EH (cell line): ENCODE results near the gene MAP3K1.
"Not testable (repeated sequence)": the region's sequence is repeated elsewhere in the genome, so short reads cannot be mapped to it uniquely, and the experiment has no call there.

Source experiments
- DNase-seq: peaks from one replicate; pipeline ENCODE4 v3.0.0-alpha.2; 2015; ENCODE audit warnings: low read depth

The MAP3K1 gene

DNA sequence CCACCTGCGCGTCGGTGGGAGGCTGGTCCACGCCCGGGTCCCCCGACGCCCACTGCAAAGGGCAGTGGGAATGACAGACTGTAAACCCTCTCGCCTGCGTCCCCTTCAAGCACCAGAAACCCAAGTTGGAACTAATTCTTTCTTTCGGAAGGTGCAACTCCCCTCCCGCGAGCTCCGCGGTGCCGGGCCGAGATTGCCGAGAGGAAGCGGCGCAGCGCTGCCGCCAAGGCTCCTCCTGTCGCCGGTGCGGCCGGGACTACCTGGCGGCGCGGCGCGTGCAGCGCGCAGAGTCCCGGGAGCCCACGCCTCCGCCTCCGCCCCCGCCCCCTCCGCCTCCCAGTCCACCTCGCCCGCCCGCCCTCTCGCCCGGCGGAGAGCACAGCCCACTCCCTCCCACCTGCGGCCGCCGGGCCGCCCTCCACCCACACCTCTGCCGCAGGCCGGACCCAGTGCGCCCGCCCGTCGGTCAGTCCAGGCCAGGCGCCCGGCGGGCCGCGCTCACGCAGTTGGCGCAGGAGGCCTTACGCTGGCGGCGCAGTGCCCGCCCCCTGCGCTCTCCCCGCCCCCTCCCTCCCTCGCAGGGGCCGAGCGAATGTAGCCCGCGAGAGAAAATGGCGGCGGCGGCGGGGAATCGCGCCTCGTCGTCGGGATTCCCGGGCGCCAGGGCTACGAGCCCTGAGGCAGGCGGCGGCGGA, at the start of gene MAP3K1:
TSS of gene MAP3K1 (plus strand) at position 587 of the 695 bp plus-strand sequence. CDS start at position 612, 25 bp downstream.
- peak; percentile 72 for DNase-seq

DNA sequence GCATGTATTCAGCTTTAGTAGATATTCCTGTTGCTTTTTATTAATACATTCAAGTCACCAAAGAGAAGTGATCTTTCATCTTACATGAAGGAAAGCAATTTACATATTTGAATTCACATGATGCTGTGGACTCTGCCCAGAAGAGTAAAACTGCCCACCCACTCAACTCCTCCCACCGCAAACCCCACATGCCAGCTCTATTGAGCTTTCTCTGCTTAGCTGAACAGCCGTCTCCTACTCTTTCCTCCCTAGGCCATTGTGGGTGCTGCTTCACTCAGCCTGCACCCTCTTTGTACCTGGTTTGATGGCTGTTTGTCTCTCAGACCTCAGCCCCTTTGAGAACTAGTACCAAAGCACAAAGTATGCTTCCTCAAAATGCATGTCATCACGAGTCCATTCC, 48.4 kb upstream of the MAP3K1 start:
- DNase-seq = no peak

GRCh38 chr5:56769875-56770604, 45.3 kb upstream of the MAP3K1 start:
- no peak for DNase-seq

DNA sequence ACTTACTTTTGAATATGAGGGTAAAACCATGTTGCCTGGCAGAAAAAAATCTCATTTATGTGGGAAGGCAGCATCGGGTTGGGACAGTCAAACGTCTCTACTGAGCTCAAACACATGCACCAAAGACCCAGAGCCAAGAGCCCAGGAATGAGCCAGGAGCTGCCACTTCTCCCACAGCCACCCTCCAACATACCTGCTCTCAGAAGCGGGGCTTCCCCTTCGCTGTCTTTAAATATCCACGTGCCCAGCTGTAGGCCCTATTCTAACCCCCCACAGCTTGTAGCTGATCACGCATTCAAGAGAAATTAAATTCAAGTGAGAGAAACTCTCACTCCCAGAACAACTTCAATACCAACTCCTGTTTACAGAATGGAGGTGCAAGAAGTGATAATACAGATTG, 42.6 kb upstream of the MAP3K1 start:
- DNase-seq = no peak

DNA sequence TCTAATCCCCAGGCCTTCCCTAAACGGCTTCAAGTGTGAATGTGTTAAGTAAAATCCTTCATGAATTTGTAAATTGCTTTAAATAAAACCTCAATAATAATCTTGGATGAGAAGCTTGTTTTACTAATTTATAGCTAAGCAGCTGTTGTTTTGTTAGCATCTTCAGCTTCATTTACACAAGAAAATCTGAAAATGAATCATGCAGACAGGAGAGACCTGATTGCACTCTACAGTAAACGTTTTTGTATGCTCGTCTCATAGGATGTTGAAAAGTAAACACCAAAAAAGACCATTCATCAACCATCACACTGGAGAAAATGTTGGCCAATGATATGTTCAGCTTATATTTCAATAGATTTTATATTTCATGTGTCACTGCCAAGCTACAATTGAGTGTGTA, 40.4 kb upstream of the MAP3K1 start:
- DNase-seq = no peak

- DNase-seq = not testable (repeated sequence)
Measured at GRCh38 chr5:56776212-56776846, 39.0 kb upstream of the MAP3K1 start.

- DNase-seq = no peak
Measured at GRCh38 chr5:56783261-56783660, 32.1 kb upstream of the MAP3K1 start.

- no peak for DNase-seq
Measured at GRCh38 chr5:56786346-56786745, 29.0 kb upstream of the MAP3K1 start.

DNA sequence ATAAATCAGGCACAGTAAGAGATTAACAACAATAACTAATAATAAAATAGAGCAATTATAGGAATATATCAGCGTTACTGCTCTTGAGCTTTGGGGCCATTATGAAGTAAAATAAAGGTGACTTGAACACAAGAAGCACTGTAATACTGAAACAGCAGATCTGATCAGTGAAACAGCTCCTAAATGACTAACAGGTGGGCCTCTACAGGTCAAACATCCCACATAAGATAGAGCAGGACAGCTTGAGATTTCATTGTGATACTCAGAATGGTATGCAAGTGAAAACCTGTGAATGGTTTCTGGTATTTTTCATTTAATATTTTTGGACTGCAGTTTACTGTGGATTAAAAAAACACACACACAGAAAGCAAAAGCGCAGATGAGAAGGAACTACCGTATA, 24.0 kb upstream of the MAP3K1 start:
- DNase-seq = no peak

DNA sequence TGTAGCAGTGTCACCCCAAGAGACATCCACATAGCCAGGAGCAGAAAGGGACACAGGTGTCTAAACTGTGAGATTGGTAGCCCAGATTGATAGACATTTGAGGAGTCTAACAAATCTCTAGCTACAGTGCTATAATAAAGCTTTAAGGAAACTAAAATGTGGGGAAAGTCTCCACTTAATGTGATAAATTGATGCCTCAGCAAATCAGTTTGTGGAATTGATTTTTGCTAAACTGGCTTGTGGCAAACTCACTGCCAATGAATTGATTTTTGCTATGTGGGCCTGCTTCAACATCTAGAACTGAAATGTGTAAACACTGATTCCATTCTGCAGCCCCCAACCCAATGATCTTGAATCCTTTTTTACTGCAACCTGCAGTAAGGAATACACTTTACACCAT, 16.8 kb upstream of the MAP3K1 start:
- no peak for DNase-seq

DNA sequence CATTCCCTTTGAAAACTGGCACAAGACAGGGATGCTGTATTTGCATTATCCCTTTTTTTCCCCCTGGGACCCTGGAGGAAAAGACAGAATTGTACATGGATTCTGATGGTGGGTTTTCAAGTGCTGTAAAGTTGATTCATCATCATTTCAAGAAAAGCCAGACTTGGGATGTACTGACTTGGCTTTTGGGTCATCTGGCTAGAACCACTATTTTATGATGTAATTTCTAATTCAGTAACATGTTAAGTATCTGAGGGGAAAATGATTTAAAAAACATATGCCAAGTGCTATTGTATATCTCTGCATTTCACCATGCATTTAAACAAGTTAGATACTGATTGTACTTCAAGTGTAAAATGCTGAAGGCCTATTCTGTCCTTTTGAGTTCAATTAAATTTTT, 15.2 kb upstream of the MAP3K1 start:
- no peak for DNase-seq

DNA sequence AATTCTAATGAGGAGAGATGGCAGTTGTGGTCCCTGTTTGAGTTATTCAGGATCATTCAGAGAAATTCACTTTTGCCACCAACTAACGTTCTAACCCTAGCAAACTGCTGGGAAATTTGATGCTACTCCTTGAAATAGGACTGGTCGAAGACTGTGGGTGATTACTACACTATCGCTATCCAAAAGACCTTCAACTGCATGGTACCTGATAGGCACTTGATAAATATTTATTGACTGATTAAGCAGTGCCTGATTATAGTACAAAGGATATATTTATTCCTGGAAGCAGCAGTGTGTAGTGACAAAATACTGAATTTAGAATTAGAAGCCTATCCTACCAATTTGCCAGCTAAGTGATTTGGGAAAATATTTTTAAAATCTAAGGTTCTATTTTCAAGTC, 14.1 kb upstream of the MAP3K1 start:
- no peak for DNase-seq

GRCh38 chr5:56802205-56802604, 13.1 kb upstream of the MAP3K1 start:
- no peak for DNase-seq

GRCh38 chr5:56803025-56803424, 12.3 kb upstream of the MAP3K1 start:
- DNase-seq = no peak

DNA sequence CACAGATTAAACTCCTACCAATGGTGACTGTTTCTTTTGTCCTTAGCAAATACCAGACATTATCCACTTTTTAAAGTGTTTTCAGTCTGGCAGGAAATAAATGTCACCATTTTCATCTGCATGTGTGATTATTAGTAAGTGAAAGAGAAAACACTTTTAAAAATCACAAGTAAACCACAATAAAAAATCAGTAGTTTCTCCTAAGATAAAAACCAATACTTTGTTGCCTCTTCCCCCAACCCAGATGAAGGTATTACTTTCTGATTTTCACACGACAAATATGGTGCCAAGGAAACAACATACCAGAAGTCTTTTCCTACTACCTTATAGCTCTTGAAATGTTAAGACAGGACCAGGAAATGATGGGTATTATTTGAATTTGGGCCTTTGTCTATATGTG, 11.5 kb upstream of the MAP3K1 start:
- DNase-seq = no peak

DNA sequence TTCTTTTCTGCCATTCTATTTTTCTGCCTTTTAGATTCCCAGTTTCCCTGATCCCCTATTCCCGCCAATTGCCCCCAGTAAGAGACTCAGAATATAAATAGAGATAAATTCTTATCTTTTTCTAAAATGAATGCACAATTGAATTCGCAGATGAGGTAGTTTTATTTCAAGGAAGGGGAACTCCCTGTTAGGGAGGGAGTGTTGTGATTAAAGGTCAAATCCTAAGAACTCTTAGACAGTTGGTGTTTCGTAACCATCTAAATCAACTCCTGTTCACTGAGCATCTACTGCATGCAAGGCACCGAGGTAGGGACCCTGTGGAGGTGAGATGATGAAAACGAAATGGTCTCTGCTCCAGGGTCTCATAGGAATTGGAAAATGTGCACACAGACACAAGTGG, 7.7 kb upstream of the MAP3K1 start:
- no peak for DNase-seq

GRCh38 chr5:56808211-56808610, 7.1 kb upstream of the MAP3K1 start:
- DNase-seq = no peak

GRCh38 chr5:56810826-56811225, 4.5 kb upstream of the MAP3K1 start:
- no peak for DNase-seq

DNA sequence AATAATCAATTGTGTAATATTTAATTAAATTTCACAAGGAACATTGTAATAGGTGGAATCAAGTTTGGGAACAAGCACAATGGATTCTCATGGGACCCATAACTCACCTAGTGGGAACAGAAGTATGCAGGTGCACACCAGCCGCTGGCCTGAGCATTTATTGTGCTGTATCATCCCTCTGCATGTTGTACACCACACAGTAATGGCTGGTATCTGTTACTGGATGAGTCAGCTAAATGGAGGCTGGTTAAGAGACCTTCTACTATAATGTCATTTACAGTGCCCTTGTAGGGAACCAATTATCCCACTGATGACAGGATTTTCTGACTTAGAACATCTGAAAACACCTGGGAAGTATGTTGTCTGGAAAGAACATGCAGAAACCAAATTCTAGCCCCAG, 3.2 kb upstream of the MAP3K1 start:
- DNase-seq = peak; percentile 35

GRCh38 chr5:56813302-56813701, 2.0 kb upstream of the MAP3K1 start:
- no peak for DNase-seq

DNA sequence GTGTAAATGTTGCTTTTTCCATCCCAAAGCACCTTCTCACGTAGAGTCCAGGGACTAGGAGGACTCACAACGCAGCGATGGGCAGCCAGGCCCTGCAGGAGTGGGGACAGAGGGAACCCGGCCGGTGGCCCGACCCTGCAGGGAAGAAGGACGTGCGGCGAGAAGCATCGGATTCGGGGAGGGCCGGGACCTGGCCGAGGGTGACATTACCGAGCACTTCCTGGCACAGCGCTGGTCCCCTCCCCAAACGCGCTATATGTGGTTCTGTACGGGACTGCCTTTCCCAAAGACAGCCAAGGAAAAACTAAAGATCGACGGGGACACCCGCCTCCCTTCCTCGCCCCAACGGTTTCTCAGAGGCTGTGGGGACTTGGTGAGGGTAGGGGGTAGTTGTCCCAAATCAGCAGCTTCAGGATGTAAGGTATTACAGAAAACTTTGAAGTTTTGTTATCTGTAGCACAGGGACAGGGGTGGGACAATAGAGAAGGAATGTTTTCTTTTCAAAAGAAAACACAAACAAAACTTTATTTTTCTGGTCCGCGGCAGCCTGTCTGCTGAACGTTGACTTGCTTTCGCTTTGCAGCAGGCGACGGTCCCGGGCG, 887 bp upstream of the MAP3K1 start:
- DNase-seq = peak; percentile 23

DNA sequence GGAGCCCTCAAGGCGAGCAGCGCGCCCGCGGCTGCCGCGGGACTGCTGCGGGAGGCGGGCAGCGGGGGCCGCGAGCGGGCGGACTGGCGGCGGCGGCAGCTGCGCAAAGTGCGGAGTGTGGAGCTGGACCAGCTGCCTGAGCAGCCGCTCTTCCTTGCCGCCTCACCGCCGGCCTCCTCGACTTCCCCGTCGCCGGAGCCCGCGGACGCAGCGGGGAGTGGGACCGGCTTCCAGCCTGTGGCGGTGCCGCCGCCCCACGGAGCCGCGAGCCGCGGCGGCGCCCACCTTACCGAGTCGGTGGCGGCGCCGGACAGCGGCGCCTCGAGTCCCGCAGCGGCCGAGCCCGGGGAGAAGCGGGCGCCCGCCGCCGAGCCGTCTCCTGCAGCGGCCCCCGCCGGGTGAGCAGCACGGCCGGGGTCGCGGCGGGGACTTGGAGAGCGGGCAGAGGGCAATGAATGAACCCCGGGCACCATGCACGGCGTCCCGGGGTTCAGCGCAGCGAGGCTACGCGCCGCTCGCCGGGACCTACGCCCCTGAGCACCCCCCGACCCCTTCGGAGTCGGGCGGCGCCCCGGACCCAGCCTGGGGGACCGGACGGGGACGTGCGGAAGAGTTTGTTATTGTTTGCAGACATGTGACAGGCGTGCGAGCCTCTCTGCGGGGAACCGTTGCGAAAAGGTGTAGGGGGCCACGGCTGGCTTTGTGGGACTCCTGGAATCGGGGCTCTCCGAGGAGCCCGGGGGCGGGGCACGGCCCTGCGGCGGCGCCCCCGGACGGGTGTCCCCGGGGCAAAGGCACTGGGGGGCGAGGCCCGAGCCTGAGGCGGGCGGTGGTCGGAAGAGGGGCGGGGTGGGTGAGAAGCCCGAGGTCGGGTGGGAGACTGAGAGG, 553 bp downstream of the MAP3K1 start:
- DNase-seq = peak; percentile 64
